Non-pigmented ciliary epithelial cell (primary cell): ENCODE results near the gene CTCF.

Experiments used
- DNase-seq: peaks from one replicate; pipeline ENCODE4 v3.0.0-alpha.2; 2010; ENCODE audit warnings: low read depth

Gene CTCF

DNA sequence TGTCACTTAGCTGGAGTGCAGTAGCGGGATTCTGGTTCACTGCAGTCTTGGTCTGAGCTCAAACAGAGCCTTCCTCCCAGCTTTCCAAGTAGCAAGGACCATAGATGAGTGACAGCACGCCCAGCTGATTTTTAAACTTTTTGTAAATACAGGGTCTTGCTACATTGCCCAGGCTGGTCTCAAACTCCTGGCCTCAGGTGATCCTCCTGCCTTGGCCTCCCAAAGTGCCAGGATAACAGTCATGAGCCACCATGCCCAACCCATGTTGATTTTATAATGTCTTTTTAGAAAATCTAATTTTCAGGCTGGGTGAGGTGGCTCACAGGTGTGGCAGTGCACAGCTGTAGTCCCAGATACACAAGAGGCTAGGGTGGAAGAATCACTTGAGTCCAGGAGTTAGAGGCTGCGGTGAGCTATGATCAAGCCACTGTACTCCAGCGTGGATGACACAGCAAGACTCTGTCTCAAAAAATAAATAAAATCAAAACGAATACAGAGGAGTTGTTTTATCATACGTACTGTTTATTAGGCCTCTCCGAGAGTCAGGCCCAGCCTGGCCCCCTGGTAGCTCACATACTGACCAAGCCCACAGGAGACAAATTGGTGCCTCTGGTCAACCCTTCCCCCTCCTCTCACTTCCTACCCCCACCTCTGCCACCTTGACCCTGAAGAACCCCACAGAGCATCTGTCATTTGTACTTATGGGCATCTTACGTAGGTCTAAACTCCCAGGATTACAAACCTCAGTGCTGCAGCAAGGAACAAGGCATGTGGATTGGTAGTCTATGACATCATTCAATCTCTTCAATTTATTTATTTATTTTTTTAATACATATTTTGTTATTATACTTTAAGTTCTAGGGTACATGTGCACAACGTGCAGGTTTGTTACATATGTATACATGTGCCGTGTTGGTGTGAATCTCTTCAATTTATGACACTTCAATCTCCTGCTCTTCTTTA lies 117.9 kb downstream of the CTCF start:
- DNase-seq: no peak

DNA sequence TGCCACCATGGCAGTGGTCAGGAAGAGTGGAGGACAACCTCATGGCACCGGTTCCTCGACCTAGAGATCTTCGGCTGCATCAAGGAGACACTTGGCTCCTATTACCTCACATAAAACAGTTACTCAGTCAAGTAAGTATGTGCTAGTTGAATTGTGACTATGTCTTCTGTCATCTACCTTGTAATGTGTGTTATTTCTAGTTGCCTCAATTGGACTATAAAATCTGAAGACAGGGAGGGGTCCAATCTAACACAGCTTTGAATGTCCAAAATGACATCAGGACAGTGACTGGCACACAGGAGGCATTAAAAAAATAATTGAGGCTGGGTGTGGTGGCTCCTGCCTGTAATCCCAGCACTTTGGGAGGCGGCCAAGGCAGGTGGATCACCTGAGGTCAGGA lies 121.4 kb downstream of the CTCF start:
- DNase-seq: no peak

DNA sequence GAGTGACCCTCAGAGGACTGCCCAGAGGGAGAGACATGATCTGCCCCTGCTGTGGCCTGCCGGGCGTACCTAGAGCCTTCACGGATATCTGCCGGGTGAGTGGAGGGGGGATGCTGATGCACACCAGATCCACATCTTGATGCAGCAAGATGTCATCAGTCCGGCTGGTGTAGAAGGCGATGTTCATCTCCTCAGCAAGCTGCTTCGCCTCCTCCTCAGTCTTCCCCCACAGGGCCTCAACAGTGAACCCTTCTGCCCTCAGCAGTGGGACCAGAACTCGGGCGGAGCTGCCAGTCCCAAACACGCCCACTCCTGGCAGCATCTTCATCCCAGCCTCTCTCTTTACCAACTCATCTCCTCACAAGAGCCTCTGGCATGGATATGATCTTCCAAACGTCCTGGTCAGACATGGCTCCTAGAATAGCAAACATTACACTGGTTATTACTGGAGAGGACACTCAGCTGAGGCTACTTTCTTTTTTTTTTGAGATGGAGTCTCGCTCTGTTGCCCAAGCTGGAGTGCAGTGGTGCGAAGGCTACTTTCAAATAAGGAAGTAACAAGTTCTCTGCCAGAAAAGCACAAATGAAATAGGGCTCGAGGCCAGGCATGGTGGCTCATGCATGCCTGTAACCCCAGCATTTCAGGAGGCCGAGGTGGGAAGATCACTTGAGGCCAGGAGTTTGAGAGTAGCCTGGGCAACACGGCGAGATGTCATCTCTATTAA lies 123.2 kb downstream of the CTCF start:
- DNase-seq: no peak
